Kidney epithelial cell (primary cell): ENCODE results near the gene GAPVD1. TPM values are rescaled to one million over a fixed set of nuclear protein-coding genes. Genes with fewer than 3 reads are reported as not detected.

Experiments
- DNase-seq: peaks from one replicate; pipeline ENCODE4 v3.0.0-alpha.2; 2010; ENCODE audit warnings: low read depth
- H3K27me3 ChIP-seq: 2 replicates; pipeline ENCODE4 v1.6.0; 2011; ENCODE audit warnings: low read length; ENCODE audit not compliant: control insufficient read depth, insufficient read depth
- H3K36me3 ChIP-seq: 2 replicates; pipeline ENCODE4 v1.5.1; 2011; ENCODE audit warnings: low read length; ENCODE audit not compliant: control insufficient read depth, insufficient read depth
- H3K4me3 ChIP-seq: 2 replicates; pipeline ENCODE4 v1.5.1; 2011; ENCODE audit warnings: low read depth, mild to moderate bottlenecking, control low read depth, low read length
- total RNA-seq: library from RNA; depleted of rRNA; stranded (reverse); fragments of >200 nt; gene quantifications from 2 replicates; pipeline ENCODE4 v1.2.3, GENCODE V29; 2015
- TF ChIP-seq, protein P1 (sequence below): IDR thresholded peaks from 2 replicates; pipeline ENCODE4 v1.5.1; 2011; ENCODE audit warnings: mild to moderate bottlenecking, moderate library complexity, low read length, control low read depth, inconsistent platforms; ENCODE audit not compliant: insufficient read depth, poor library complexity, severe bottlenecking

Gene GAPVD1
- total RNA-seq, 1 donor from 2014 or later = 30.4 TPM

DNA sequence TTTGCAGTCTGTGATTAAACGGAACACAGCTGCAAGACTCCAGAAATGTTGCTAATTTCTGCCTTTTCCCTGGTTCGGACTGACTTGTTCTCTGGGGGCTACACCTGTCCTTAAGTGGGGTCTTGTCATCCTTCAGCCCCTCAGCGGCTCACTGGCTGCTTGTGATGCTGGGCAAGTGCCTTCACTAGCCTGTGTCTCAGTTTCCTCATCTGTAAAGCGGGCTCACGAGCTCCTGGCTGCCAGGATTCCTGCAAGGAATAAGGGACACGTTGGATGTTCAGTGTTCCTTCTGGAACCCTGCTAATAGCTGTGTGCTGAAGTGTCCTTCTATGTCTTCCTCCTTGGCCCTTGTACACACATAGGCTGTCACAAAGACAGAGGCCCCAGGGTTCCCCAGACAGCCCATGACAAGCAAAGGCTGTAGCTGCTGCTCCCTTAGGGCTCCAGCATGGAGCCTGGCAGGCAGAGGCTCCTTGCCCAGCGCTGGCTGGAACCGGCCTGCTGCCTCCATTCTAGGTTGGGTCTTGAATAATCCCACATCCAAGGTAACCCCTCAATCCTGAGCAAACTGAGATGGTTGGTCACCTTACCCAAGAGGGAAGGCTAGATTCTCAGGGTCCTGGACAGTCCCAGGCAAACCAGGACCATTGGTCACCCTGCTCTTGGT, 116.1 kb downstream of the GAPVD1 start:
- Histone ChIP-seq H3K4me3 (no peak overlapping the region), H3K27me3 (peaks cover 2% of the 10 kb centered on the region), H3K36me3 (no peaks in the 10 kb centered on the region)
- TF ChIP-seq, protein P1, sequence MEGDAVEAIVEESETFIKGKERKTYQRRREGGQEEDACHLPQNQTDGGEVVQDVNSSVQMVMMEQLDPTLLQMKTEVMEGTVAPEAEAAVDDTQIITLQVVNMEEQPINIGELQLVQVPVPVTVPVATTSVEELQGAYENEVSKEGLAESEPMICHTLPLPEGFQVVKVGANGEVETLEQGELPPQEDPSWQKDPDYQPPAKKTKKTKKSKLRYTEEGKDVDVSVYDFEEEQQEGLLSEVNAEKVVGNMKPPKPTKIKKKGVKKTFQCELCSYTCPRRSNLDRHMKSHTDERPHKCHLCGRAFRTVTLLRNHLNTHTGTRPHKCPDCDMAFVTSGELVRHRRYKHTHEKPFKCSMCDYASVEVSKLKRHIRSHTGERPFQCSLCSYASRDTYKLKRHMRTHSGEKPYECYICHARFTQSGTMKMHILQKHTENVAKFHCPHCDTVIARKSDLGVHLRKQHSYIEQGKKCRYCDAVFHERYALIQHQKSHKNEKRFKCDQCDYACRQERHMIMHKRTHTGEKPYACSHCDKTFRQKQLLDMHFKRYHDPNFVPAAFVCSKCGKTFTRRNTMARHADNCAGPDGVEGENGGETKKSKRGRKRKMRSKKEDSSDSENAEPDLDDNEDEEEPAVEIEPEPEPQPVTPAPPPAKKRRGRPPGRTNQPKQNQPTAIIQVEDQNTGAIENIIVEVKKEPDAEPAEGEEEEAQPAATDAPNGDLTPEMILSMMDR = no peak
- DNase-seq = no peak

DNA sequence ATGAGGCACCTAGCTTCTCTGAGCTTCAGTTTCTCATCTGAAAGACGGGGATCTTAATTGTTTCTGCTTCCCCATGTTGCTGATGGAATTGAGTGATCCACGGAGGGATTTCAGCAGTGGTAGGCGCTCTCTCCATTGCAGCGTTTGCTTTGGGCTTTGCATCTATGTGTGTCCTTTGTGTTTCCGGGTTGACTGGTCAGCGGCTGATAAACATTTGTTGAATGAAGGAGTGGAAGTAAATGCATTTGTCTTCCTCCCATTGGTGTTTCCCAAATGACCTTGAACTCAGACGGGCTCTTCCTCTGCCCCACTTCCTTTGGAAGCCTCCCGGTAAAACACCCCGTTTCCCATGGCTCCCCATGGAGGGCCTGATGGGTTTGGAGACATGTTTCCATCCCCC, 117.2 kb downstream of the GAPVD1 start:
- no peak for DNase-seq
- H3K36me3 ChIP-seq = no peaks in the 10 kb centered on the region
- no peak overlapping the region for H3K4me3 ChIP-seq
- TF ChIP-seq, protein P1 = no peak
- peaks cover 2% of the 10 kb centered on the region for H3K27me3 ChIP-seq

DNA sequence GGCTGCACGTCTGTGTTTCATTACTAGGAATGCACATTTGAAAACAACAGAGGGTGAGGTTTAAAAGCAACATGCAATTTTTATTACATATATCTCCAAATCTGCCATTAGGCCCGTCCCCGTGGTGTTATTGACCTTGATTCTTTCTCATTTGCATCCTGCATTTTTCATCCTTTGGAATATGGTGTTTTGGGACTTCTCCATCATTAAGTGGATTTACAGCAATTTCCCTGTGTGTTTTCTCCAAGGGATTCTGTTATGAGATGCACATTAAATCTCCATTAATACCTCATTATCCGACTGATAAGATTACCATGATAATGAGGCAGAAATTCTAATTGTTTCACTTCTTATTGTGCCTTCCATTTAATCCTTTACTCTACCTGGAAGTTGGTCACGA, 117.6 kb downstream of the GAPVD1 start:
- TF ChIP-seq, protein P1 = no peak
- DNase-seq = no peak
- peaks cover 2% of the 10 kb centered on the region for H3K27me3 ChIP-seq
- no peaks in the 10 kb centered on the region for H3K36me3 ChIP-seq
- H3K4me3 ChIP-seq = no peak overlapping the region

DNA sequence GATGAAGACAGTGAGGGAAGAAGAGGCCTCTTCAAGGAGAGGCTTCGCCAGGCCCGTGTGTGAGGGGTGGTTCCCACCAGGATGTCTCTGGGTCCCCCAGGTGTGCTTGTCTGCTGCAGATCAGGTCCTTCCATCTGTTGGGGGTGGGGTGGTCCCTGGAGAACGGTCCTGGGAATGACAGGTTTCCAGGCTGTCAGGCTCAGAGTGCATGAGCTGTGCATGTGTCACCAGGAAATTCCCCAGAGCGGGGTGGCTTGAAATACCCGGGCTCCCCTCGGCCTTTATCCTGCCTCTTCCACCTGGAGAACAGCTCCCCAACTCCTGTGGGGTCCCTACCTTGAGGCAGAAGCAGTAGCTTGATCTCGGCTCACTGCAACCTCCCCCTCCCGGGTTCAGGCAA, 118.8 kb downstream of the GAPVD1 start:
- TF ChIP-seq, protein P1 = no peak
- H3K27me3 ChIP-seq = peaks cover 2% of the 10 kb centered on the region
- H3K36me3 ChIP-seq = no peaks in the 10 kb centered on the region
- H3K4me3 ChIP-seq = no peak overlapping the region
- DNase-seq = no peak

DNA sequence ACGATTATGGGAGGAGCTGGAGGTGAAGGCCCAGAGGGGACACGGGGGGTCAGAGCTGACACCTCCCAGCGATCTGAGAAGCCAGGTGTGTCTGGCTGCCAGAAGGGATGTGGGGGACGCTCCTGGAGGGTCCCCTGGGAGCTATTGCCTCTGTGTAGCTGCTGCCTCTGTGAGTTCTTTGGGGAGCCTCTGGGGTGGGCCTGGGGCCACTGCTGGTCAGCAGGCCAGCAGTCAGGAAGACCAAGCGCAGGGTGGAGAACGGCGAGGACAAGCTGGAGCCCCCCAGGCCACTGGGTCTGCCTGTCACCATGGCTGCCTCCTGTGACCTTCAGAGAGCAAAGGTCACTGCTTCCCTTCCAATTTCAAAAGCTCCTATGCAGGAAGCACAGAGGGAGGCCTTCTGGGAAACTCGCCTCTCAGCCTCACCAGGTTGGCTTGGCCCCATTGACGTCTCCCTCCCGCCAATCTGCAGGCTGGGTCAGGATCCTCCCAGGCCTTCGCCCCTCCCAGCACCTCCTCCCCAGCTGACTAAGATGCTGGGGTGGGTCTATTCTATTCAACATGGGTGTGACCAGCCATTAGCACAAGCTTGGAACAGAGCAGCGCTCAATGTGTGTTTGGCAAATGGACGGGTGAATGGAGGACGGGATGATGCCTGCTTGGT, 126.4 kb downstream of the GAPVD1 start:
- Histone ChIP-seq H3K27me3 (no peaks in the 10 kb centered on the region), H3K36me3 (no peaks in the 10 kb centered on the region), H3K4me3 (no peak overlapping the region)
- TF ChIP-seq, protein P1 = no peak
- no peak for DNase-seq

DNA sequence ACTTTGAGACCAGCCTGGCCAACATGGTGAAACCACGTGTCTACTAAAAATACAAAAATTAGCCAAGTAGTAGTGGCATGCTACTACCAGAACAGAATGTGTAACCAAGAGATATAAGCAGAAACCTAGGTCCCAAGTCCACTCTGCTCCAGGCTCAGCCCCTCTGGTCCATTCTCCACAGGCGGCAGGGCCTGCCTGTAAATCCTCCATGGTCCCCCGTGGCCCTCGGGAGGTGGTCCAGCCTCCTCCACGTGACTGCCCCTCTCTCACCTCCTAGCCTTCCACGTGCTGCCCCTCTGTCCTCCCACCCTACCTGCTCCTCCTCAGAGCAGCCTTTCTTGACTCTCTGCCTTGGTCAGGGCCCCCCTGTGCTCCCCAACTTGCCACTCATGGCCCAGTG, 127.4 kb downstream of the GAPVD1 start:
- TF ChIP-seq, protein P1 = no peak
- H3K36me3 ChIP-seq = no peaks in the 10 kb centered on the region
- H3K4me3 ChIP-seq = no peak overlapping the region
- DNase-seq = no peak
- H3K27me3 ChIP-seq = no peaks in the 10 kb centered on the region
